GM23338 (cell line): ENCODE results near the gene CAPG. TPM values are rescaled to one million over a fixed set of nuclear protein-coding genes. Genes with fewer than 3 reads are reported as not detected.

Experiments used
- EZH2 ChIP-seq: fragments of 200-600 bp; sonication (generic); IDR thresholded peaks from one replicate; pipeline ENCODE4 v1.8.0; 2017; ENCODE audit warnings: antibody characterized with exemption, mild to moderate bottlenecking, low read depth; ENCODE audit not compliant: unreplicated experiment
- EZH2phosphoT487 ChIP-seq: fragments of 200-600 bp; sonication (generic); IDR thresholded peaks from one replicate; pipeline ENCODE4 v1.8.1; 2018; ENCODE audit warnings: antibody characterized with exemption; ENCODE audit not compliant: unreplicated experiment
- JUNB ChIP-seq: IDR thresholded peaks from one replicate; pipeline ENCODE4 v1.6.1; 2016; ENCODE audit warnings: antibody characterized with exemption; ENCODE audit not compliant: unreplicated experiment
- STAT1 ChIP-seq: IDR thresholded peaks from one replicate; pipeline ENCODE4 v1.6.1; 2016; ENCODE audit warnings: antibody characterized with exemption; ENCODE audit not compliant: unreplicated experiment
- ZNF114 ChIP-seq: fragments of 250-450 bp; sonication (Bioruptor Pico); IDR thresholded peaks from 2 replicates; pipeline ENCODE4 v1.5.0; 2020; ENCODE audit warnings: mild to moderate bottlenecking, moderate library complexity
- ZNF331 ChIP-seq: fragments of 250-450 bp; sonication (Bioruptor Pico); IDR thresholded peaks from 2 replicates; pipeline ENCODE4 v1.5.0; 2020; ENCODE audit warnings: low read depth, mild to moderate bottlenecking, moderate library complexity
- polyA plus RNA-seq: library from polyadenylated mRNA; unstranded; fragments of >200 nt; fragmentation: Nextera tagmentation; extraction: Ambion mirVana; gene quantifications from 2 replicates; pipeline ENCODE4 v1.2.1, GENCODE V29; 2016
- total RNA-seq: library from RNA; depleted of rRNA; stranded (reverse); fragments of >200 nt; shearing (Covaris generic); gene quantifications from 2 replicates; pipeline ENCODE4 v1.2.3, GENCODE V29; 2014
- TF ChIP-seq, protein P1 (sequence below): fragments of 250-450 bp; sonication (Bioruptor Pico); IDR thresholded peaks from 2 replicates; pipeline ENCODE4 v1.5.0; 2020; ENCODE audit warnings: mild to moderate bottlenecking, moderate library complexity
- TF ChIP-seq, protein P2 (sequence below): IDR thresholded peaks from one replicate; pipeline ENCODE4 v1.6.1; 2018; ENCODE audit warnings: antibody characterized with exemption; ENCODE audit not compliant: unreplicated experiment
- TF ChIP-seq, protein P3 (sequence below): IDR thresholded peaks from 2 replicates; pipeline ENCODE4 v1.6.1; 2016; ENCODE audit warnings: antibody characterized with exemption

Gene CAPG
- total and polyA plus RNA-seq, 2 experiments from 2014 or later = 88.7 to 104 TPM

DNA sequence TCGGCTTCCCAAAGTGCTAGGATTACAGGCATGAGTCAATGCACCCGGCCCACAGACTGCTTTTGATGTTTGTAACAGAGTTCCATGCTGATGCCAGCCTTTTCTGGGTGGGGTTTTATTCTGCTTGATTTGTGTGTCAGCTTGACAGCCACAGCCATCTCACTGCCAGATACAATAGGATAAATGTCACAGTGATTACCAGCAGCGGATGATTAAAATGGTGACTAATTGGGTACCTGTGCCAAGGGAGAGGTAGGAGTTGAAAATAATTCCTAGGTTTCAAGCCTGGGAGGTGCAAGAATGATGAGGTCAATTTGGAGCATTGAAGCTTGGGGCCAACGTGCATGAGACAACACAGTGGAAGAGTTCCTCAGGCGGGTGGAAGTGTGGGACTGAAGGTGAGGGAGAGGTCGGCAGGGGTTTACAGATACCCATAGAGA lies 47.7 kb upstream of the CAPG start (continued):
- TF ChIP-seq, protein P1, sequence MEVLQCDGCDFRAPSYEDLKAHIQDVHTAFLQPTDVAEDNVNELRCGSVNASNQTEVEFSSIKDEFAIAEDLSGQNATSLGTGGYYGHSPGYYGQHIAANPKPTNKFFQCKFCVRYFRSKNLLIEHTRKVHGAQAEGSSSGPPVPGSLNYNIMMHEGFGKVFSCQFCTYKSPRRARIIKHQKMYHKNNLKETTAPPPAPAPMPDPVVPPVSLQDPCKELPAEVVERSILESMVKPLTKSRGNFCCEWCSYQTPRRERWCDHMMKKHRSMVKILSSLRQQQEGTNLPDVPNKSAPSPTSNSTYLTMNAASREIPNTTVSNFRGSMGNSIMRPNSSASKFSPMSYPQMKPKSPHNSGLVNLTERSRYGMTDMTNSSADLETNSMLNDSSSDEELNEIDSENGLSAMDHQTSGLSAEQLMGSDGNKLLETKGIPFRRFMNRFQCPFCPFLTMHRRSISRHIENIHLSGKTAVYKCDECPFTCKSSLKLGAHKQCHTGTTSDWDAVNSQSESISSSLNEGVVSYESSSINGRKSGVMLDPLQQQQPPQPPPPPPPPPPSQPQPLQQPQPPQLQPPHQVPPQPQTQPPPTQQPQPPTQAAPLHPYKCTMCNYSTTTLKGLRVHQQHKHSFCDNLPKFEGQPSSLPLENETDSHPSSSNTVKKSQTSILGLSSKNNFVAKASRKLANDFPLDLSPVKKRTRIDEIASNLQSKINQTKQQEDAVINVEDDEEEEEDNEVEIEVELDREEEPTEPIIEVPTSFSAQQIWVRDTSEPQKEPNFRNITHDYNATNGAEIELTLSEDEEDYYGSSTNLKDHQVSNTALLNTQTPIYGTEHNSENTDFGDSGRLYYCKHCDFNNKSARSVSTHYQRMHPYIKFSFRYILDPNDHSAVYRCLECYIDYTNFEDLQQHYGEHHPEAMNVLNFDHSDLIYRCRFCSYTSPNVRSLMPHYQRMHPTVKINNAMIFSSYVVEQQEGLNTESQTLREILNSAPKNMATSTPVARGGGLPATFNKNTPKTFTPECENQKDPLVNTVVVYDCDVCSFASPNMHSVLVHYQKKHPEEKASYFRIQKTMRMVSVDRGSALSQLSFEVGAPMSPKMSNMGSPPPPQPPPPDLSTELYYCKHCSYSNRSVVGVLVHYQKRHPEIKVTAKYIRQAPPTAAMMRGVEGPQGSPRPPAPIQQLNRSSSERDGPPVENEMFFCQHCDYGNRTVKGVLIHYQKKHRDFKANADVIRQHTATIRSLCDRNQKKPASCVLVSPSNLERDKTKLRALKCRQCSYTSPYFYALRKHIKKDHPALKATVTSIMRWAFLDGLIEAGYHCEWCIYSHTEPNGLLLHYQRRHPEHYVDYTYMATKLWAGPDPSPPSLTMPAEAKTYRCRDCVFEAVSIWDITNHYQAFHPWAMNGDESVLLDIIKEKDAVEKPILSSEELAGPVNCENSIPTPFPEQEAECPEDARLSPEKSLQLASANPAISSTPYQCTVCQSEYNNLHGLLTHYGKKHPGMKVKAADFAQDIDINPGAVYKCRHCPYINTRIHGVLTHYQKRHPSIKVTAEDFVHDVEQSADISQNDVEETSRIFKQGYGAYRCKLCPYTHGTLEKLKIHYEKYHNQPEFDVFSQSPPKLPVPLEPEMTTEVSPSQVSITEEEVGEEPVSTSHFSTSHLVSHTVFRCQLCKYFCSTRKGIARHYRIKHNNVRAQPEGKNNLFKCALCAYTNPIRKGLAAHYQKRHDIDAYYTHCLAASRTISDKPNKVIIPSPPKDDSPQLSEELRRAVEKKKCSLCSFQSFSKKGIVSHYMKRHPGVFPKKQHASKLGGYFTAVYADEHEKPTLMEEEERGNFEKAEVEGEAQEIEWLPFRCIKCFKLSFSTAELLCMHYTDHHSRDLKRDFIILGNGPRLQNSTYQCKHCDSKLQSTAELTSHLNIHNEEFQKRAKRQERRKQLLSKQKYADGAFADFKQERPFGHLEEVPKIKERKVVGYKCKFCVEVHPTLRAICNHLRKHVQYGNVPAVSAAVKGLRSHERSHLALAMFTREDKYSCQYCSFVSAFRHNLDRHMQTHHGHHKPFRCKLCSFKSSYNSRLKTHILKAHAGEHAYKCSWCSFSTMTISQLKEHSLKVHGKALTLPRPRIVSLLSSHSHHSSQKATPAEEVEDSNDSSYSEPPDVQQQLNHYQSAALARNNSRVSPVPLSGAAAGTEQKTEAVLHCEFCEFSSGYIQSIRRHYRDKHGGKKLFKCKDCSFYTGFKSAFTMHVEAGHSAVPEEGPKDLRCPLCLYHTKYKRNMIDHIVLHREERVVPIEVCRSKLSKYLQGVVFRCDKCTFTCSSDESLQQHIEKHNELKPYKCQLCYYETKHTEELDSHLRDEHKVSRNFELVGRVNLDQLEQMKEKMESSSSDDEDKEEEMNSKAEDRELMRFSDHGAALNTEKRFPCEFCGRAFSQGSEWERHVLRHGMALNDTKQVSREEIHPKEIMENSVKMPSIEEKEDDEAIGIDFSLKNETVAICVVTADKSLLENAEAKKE (CRISPR knock-in tag) = no peak
- no peak for TF ChIP-seq ZNF114
- TF ChIP-seq, protein P2, sequence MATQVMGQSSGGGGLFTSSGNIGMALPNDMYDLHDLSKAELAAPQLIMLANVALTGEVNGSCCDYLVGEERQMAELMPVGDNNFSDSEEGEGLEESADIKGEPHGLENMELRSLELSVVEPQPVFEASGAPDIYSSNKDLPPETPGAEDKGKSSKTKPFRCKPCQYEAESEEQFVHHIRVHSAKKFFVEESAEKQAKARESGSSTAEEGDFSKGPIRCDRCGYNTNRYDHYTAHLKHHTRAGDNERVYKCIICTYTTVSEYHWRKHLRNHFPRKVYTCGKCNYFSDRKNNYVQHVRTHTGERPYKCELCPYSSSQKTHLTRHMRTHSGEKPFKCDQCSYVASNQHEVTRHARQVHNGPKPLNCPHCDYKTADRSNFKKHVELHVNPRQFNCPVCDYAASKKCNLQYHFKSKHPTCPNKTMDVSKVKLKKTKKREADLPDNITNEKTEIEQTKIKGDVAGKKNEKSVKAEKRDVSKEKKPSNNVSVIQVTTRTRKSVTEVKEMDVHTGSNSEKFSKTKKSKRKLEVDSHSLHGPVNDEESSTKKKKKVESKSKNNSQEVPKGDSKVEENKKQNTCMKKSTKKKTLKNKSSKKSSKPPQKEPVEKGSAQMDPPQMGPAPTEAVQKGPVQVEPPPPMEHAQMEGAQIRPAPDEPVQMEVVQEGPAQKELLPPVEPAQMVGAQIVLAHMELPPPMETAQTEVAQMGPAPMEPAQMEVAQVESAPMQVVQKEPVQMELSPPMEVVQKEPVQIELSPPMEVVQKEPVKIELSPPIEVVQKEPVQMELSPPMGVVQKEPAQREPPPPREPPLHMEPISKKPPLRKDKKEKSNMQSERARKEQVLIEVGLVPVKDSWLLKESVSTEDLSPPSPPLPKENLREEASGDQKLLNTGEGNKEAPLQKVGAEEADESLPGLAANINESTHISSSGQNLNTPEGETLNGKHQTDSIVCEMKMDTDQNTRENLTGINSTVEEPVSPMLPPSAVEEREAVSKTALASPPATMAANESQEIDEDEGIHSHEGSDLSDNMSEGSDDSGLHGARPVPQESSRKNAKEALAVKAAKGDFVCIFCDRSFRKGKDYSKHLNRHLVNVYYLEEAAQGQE = no peak
- no peak for TF ChIP-seq EZH2
- no peak for TF ChIP-seq STAT1
- TF ChIP-seq JUNB = no peak
- no peak for TF ChIP-seq EZH2phosphoT487
- no peak for TF ChIP-seq ZNF331 (CRISPR knock-in tag)
- TF ChIP-seq, protein P3, sequence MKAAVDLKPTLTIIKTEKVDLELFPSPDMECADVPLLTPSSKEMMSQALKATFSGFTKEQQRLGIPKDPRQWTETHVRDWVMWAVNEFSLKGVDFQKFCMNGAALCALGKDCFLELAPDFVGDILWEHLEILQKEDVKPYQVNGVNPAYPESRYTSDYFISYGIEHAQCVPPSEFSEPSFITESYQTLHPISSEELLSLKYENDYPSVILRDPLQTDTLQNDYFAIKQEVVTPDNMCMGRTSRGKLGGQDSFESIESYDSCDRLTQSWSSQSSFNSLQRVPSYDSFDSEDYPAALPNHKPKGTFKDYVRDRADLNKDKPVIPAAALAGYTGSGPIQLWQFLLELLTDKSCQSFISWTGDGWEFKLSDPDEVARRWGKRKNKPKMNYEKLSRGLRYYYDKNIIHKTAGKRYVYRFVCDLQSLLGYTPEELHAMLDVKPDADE = no peak
